ENCODE data around the gene PTPRG. TPM values are rescaled to one million over a fixed set of nuclear protein-coding genes. Genes with fewer than 3 reads are reported as not detected.

PTPRG gene
- total RNA-seq, 1 experiment from 2014 or later: 69.3 TPM

- WGBS (ENCODE audit: extremely low coverage, insufficient read length, low lambda C conversion rate): no CpG with 5 or more reads among the region's 3 CpGs
- Histone ChIP-seq H3T11ph (ENCODE audit: low read length) (no peak overlapping the region), H2AK5ac (ENCODE audit: insufficient read length, low read length) (no peak overlapping the region), H3K9ac (ENCODE audit: extremely low read depth, insufficient read length, low read length) (no peak overlapping the region), H3K14ac (ENCODE audit: insufficient read depth, low read length) (no peak overlapping the region), H3K4me2 (ENCODE audit: insufficient read depth, insufficient read length, low read length) (no peak overlapping the region), H3K27ac (ENCODE audit: insufficient read length, low read depth, low read length) (no peak overlapping the region), H2BK5ac (ENCODE audit: insufficient read length, low read length) (no peak overlapping the region), H4K20me1 (ENCODE audit: control insufficient read depth, insufficient read depth, insufficient read length) (no peaks in the 10 kb centered on the region), H3K79me2 (ENCODE audit: insufficient read depth, low read length) (peaks cover 12% of the 10 kb centered on the region; the same call in 1 of the 2 replicates), H2BK120ac (ENCODE audit: low read depth, low read length, poor library complexity, severe bottlenecking) (no peak overlapping the region), H3K18ac (ENCODE audit: insufficient read length, low read depth, low read length) (no peak overlapping the region), H3K4me1 (ENCODE audit: insufficient read depth, low read length) (peaks cover 8% of the 10 kb centered on the region), H4K5ac (ENCODE audit: insufficient read length, low read depth, low read length) (no peak overlapping the region), H2BK20ac (ENCODE audit: low read depth, low read length, poor library complexity, severe bottlenecking) (no peak overlapping the region), H3K23ac (ENCODE audit: insufficient read length, low read depth, low read length) (no peak overlapping the region), H4K8ac (replicated peaks; ENCODE audit: insufficient read length, low read depth, low read length) (no peak overlapping the region), H3K27me3 (ENCODE audit: insufficient read depth, low read length) (no peaks in the 10 kb centered on the region), H2AFZ (ENCODE audit: low read length) (no peak overlapping the region), H3K56ac (ENCODE audit: insufficient read length, low read depth, low read length) (no peak overlapping the region), H3K9me3 (ENCODE audit: control insufficient read depth, low read depth, low read length) (no peaks in the 10 kb centered on the region), H4K91ac (ENCODE audit: insufficient read length, low read depth, low read length) (no peak overlapping the region), H2BK12ac (ENCODE audit: insufficient read length, low read depth, low read length) (no peak overlapping the region), H3K23me2 (ENCODE audit: insufficient read length, low read depth, low read length, poor library complexity, severe bottlenecking) (no peaks in the 10 kb centered on the region), H3K4ac (ENCODE audit: low read depth, low read length) (no peak overlapping the region), H3K79me1 (ENCODE audit: insufficient read depth, low read depth, low read length, poor library complexity, severe bottlenecking) (peaks cover 5% of the 10 kb centered on the region), H2BK15ac (ENCODE audit: low read depth, low read length) (no peak overlapping the region)
- H3K9me3 Mint-ChIP-seq: peaks cover 3 to 13% of the 10 kb centered on the region in 2 experiments; a peak in 4 of 5 replicates
- H3K27me3 Mint-ChIP-seq (ENCODE audit: low read depth): no peaks in the 10 kb centered on the region
- TF ChIP-seq CTCF (conservative IDR thresholded peaks at IDR 0.05): no peak
- no peak for DNase-seq
- peaks cover 15 to 20% (median 19%) of the 10 kb centered on the region in 3 experiments for H3K36me3 Mint-ChIP-seq (ENCODE audit: insufficient read depth in 1 of 3, low read depth in 3 of 3)
- H3K27ac Mint-ChIP-seq: no peak overlapping the region
- H3K4me1 Mint-ChIP-seq: peaks cover 55 to 56% of the 10 kb centered on the region in 2 experiments
- H3K4me3 Mint-ChIP-seq: no peak overlapping the region
Observed at GRCh38 chr3:61935814-61936213, 374.4 kb downstream of the PTPRG start.
